Astrocyte (in vitro differentiated cells and primary cell): ENCODE measurements around the gene BLZF1. TPM values are rescaled to one million over a fixed set of nuclear protein-coding genes. Genes with fewer than 3 reads are reported as not detected.

ENCODE experiments used
- DNase-seq: peaks from one replicate; pipeline ENCODE4 v3.0.0-alpha.2; 2010; ENCODE audit warnings: low read depth
- FAIRE-seq: peaks from 2 replicates; lab custom pipeline; 2011; peaks lifted over from hg19 to GRCh38; lab: Jason Lieb, UNC
- H2AFZ ChIP-seq: 2 replicates; pipeline ENCODE4 v1.6.0; 2012; ENCODE audit warnings: low read depth, low read length, inconsistent platforms
- H3K27ac ChIP-seq: 2 replicates; pipeline ENCODE4 v1.5.1; 2011; ENCODE audit warnings: low read depth, low read length, inconsistent platforms
- H3K27me3 ChIP-seq: 2 replicates; pipeline ENCODE4 v1.6.0; 2011; ENCODE audit warnings: low read length, inconsistent platforms; ENCODE audit not compliant: insufficient read depth
- H3K36me3 ChIP-seq: 2 replicates; pipeline ENCODE4 v1.5.1; 2011; ENCODE audit warnings: low read length, inconsistent platforms; ENCODE audit not compliant: insufficient read depth
- H3K4me1 ChIP-seq: 2 replicates; pipeline ENCODE4 v1.5.1; 2011; ENCODE audit warnings: low read length, inconsistent platforms; ENCODE audit not compliant: insufficient read depth
- H3K4me2 ChIP-seq: 2 replicates; pipeline ENCODE4 v1.6.0; 2012; ENCODE audit warnings: low read length, inconsistent platforms
- H3K4me3 ChIP-seq: 2 replicates; pipeline ENCODE4 v1.5.1; 2011; ENCODE audit warnings: low read depth, mild to moderate bottlenecking, low read length, inconsistent platforms; ENCODE audit not compliant: insufficient read depth
- H3K79me2 ChIP-seq: 2 replicates; pipeline ENCODE4 v1.6.0; 2012; ENCODE audit warnings: mild to moderate bottlenecking, low read length, inconsistent platforms; ENCODE audit not compliant: insufficient read depth
- H3K9ac ChIP-seq: 2 replicates; pipeline ENCODE4 v1.6.0; 2012; ENCODE audit warnings: mild to moderate bottlenecking, low read length, inconsistent platforms
- H3K9me3 ChIP-seq: 2 replicates; pipeline ENCODE4 v1.5.1; 2012; ENCODE audit warnings: low read depth, mild to moderate bottlenecking, low read length, inconsistent platforms; ENCODE audit not compliant: insufficient read depth
- H4K20me1 ChIP-seq: 2 replicates; pipeline ENCODE4 v1.6.0; 2012; ENCODE audit warnings: low read length, inconsistent platforms; ENCODE audit not compliant: insufficient read depth
- H3K27ac Mint-ChIP-seq: one replicate; pipeline ENCODE4 v1.8.0; 2021; ENCODE audit warnings: mild to moderate bottlenecking, mixed read lengths; ENCODE audit not compliant: unreplicated experiment
- H3K27me3 Mint-ChIP-seq: one replicate; pipeline ENCODE4 v1.8.0; 2021; ENCODE audit warnings: low read depth, mixed read lengths; ENCODE audit not compliant: unreplicated experiment
- H3K36me3 Mint-ChIP-seq: one replicate; pipeline ENCODE4 v1.8.0; 2021; ENCODE audit warnings: low read depth, mixed read lengths; ENCODE audit not compliant: unreplicated experiment
- H3K4me1 Mint-ChIP-seq: one replicate; pipeline ENCODE4 v1.8.0; 2021; ENCODE audit warnings: low read depth, mixed read lengths; ENCODE audit not compliant: unreplicated experiment
- H3K4me3 Mint-ChIP-seq: one replicate; pipeline ENCODE4 v1.8.0; 2021; ENCODE audit warnings: mild to moderate bottlenecking, moderate library complexity, mixed read lengths; ENCODE audit not compliant: unreplicated experiment
- H3K9me3 Mint-ChIP-seq: one replicate; pipeline ENCODE4 v1.8.0; 2021; ENCODE audit warnings: mild to moderate bottlenecking, mixed read lengths; ENCODE audit not compliant: unreplicated experiment
- EZH2 ChIP-seq: IDR thresholded peaks from 2 replicates; pipeline ENCODE4 v1.6.1; 2012; ENCODE audit warnings: mild to moderate bottlenecking, low read length, inconsistent platforms; ENCODE audit not compliant: insufficient read depth
- total RNA-seq: library from RNA; stranded (reverse); gene quantifications from 2 replicates; pipeline ENCODE4 v1.2.1, GENCODE V29; 2021
- TF ChIP-seq, protein P1 (sequence below): IDR thresholded peaks from 2 replicates; pipeline ENCODE4 v1.5.1; 2011; ENCODE audit warnings: low read depth, mild to moderate bottlenecking, inconsistent platforms, low read length, moderate library complexity; ENCODE audit not compliant: insufficient read depth

Gene BLZF1
- total RNA-seq, 1 donor from 2014 or later: 52.0 TPM

DNA sequence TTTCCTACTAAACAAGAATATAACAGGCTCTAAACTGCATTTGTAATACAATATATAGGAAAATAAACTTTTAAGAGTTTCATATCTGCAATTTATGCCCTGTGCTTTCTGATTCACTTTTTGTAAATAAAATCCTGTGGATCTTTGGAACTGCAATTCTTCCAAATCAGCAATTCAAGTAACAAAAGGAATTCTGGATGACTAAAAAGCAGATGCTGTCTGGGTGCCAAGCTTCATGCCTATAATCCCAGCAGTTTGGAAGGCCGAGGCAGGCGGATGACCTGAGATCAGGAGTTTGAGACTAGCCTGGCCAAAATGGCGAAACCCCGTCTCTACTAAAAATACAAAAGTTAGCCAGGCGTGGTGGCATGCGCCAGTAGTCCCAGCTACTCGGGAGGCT is 6.7 kb upstream of the BLZF1 start:
- H3K4me3 Mint-ChIP-seq: no peak overlapping the region
- Histone ChIP-seq H3K9me3 (no peaks in the 10 kb centered on the region), H4K20me1 (no peaks in the 10 kb centered on the region), H3K36me3 (no peaks in the 10 kb centered on the region), H3K79me2 (peaks cover 40% of the 10 kb centered on the region), H3K4me1 (peaks cover 20% of the 10 kb centered on the region), H3K27ac (no peak overlapping the region), H3K9ac (no peak overlapping the region), H2AFZ (no peak overlapping the region), H3K27me3 (no peaks in the 10 kb centered on the region), H3K4me2 (no peak overlapping the region), H3K4me3 (no peak overlapping the region)
- peaks cover 1% of the 10 kb centered on the region for H3K36me3 Mint-ChIP-seq
- H3K9me3 Mint-ChIP-seq: no peaks in the 10 kb centered on the region
- FAIRE-seq: no peak
- no peak for TF ChIP-seq EZH2
- TF ChIP-seq, protein P1, sequence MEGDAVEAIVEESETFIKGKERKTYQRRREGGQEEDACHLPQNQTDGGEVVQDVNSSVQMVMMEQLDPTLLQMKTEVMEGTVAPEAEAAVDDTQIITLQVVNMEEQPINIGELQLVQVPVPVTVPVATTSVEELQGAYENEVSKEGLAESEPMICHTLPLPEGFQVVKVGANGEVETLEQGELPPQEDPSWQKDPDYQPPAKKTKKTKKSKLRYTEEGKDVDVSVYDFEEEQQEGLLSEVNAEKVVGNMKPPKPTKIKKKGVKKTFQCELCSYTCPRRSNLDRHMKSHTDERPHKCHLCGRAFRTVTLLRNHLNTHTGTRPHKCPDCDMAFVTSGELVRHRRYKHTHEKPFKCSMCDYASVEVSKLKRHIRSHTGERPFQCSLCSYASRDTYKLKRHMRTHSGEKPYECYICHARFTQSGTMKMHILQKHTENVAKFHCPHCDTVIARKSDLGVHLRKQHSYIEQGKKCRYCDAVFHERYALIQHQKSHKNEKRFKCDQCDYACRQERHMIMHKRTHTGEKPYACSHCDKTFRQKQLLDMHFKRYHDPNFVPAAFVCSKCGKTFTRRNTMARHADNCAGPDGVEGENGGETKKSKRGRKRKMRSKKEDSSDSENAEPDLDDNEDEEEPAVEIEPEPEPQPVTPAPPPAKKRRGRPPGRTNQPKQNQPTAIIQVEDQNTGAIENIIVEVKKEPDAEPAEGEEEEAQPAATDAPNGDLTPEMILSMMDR: no peak
- DNase-seq: peak; percentile 64
- peak overlapping the region; percentile 42 for H3K27ac Mint-ChIP-seq
- H3K4me1 Mint-ChIP-seq: peaks cover 23% of the 10 kb centered on the region
- H3K27me3 Mint-ChIP-seq: no peaks in the 10 kb centered on the region

DNA sequence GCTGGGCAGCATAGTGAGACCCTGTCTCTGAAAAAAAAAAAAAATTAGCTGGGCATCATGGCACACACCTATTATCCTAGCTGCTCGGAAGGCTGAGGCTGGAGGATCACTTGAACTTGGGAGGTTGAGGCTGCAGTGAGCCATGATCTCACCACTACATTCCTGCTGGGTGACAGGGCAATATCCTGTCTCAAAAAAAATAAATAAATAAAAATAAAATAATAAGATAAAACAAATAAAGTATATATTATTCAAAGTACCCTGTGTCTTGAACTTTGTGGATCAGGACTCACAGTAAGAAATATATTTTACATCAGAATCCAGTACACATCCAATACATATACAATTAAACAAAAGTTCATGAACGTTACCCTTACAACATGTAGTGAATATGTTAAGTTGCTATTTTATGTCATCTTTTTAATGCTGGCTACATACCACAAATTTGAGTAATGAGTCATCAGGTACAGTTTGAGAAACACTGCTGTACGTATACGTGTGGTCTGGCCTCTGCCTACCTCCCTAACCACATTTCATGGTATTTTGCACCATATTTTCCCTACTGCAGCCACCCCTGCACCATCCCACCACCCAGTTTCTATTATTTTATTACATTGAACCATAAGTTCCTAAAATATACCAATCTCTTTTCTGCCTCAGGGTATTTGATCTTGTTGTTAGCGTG is 4.8 kb upstream of the BLZF1 start:
- peaks cover 43% of the 10 kb centered on the region for H3K79me2 ChIP-seq
- FAIRE-seq (peak; percentile 47), DNase-seq (peak; percentile 96)
- H3K27me3 Mint-ChIP-seq: no peaks in the 10 kb centered on the region
- peaks cover 20% of the 10 kb centered on the region for H3K4me1 ChIP-seq
- peak overlapping the region; percentile 98 for H3K27ac Mint-ChIP-seq
- peak overlapping the region; percentile 55 for H3K9ac ChIP-seq
- H3K4me1 Mint-ChIP-seq: peaks cover 23% of the 10 kb centered on the region
- no peaks in the 10 kb centered on the region for H3K9me3 ChIP-seq
- peaks cover 1% of the 10 kb centered on the region for H3K36me3 Mint-ChIP-seq
- H3K4me3 Mint-ChIP-seq: peak overlapping the region; percentile 52
- TF ChIP-seq, protein P1: no peak
- no peak for TF ChIP-seq EZH2
- H2AFZ ChIP-seq: no peak overlapping the region
- peak overlapping the region; percentile 82 for H3K27ac ChIP-seq
- no peaks in the 10 kb centered on the region for H3K9me3 Mint-ChIP-seq
- no peaks in the 10 kb centered on the region for H4K20me1 ChIP-seq
- no peaks in the 10 kb centered on the region for H3K36me3 ChIP-seq
- H3K4me3 ChIP-seq: peak overlapping the region; percentile 5
- H3K4me2 ChIP-seq: peak overlapping the region; percentile 76
- H3K27me3 ChIP-seq: no peaks in the 10 kb centered on the region

DNA sequence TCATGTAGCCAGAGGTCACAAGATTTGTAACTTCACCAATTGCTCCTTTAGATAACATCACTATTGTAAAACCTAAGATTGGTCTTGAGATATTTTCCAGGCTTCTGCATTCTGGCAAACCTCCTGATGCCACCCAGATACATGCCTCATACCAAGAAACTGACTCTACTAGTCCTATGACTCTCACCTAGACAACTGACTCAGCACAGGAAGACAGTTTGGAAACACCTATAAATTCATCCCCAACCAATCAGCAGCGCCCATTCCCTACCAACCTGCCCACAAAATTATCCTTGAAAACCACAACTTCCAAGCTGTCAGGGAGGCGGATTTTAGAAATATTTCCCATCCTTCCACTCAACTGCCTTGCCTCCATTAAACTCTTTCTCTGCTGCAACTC is 3.0 kb upstream of the BLZF1 start:
- Mint-ChIP-seq H3K27me3 (no peaks in the 10 kb centered on the region), H3K36me3 (peaks cover 1% of the 10 kb centered on the region), H3K4me3 (peak overlapping the region; percentile 2), H3K27ac (no peak overlapping the region), H3K4me1 (peaks cover 26% of the 10 kb centered on the region), H3K9me3 (no peaks in the 10 kb centered on the region)
- Histone ChIP-seq H3K36me3 (peaks cover 3% of the 10 kb centered on the region), H3K4me2 (no peak overlapping the region), H3K4me1 (peaks cover 26% of the 10 kb centered on the region), H3K79me2 (peaks cover 57% of the 10 kb centered on the region), H4K20me1 (no peaks in the 10 kb centered on the region), H3K4me3 (no peak overlapping the region), H3K9ac (no peak overlapping the region), H3K27ac (no peak overlapping the region), H3K27me3 (no peaks in the 10 kb centered on the region), H3K9me3 (no peaks in the 10 kb centered on the region), H2AFZ (no peak overlapping the region)
- FAIRE-seq (no peak), DNase-seq (peak; percentile 12)
- no peak for TF ChIP-seq EZH2
- TF ChIP-seq, protein P1: no peak
